Caco-2 (cell line): Measurements from ENCODE around the gene SMARCC1. TPM values are rescaled to one million over a fixed set of nuclear protein-coding genes. Genes with fewer than 3 reads are reported as not detected.

ENCODE experiments used
- BruUV-seq: library from RNA; stranded (reverse); fragments of 400-500 nt; replicated peaks from 2 replicates; lab custom pipeline; 2021; lab: Mats Ljungman, UMichigan
- CTCF ChIA-PET: fragments of 300-600 bp; sonication (Branson Sonifier 250); formaldehyde crosslinking; loops from one replicate; lab custom pipeline; 2022; ENCODE audit warnings: antibody characterized with exemption; lab: Charles Lee
- POLR2A ChIA-PET: fragments of 300-600 bp; sonication (Branson Sonifier 250); formaldehyde crosslinking; loops from one replicate; lab custom pipeline; 2022; ENCODE audit warnings: antibody characterized with exemption; lab: Charles Lee
- DNase-seq, 2 experiments: peaks; one replicate each; pipeline versions ENCODE4 v3.0.0 to v3.0.0-alpha.2; 2020 to 2022
- H3K27me3 ChIP-seq: replicated peaks from 2 replicates; pipeline ENCODE4 v1.6.0; 2011; ENCODE audit warnings: low read length; ENCODE audit not compliant: control insufficient read depth, insufficient read depth
- H3K36me3 ChIP-seq: 2 replicates; pipeline ENCODE4 v1.5.1; 2011; ENCODE audit warnings: low read length; ENCODE audit not compliant: control insufficient read depth, insufficient read depth
- H3K4me1 ChIP-seq: fragments of 250-450 bp; sonication (Bioruptor Pico); 2 replicates; pipeline ENCODE4 v1.5.1; 2020; ENCODE audit warnings: mild to moderate bottlenecking
- H3K4me3 ChIP-seq: 2 replicates; pipeline ENCODE4 v1.5.1; 2011; ENCODE audit warnings: low read depth, mild to moderate bottlenecking, control low read depth, low read length
- H3K9me3 ChIP-seq: fragments of 250-450 bp; sonication (Bioruptor Pico); 2 replicates; pipeline ENCODE4 v1.5.1; 2020; ENCODE audit warnings: mild to moderate bottlenecking, moderate library complexity
- H3K27ac Mint-ChIP-seq: one replicate; pipeline ENCODE4 v1.8.0; 2022; ENCODE audit warnings: mixed read lengths; ENCODE audit not compliant: unreplicated experiment
- H3K27me3 Mint-ChIP-seq: one replicate; pipeline ENCODE4 v1.8.0; 2022; ENCODE audit warnings: mixed read lengths; ENCODE audit not compliant: insufficient read depth, unreplicated experiment
- H3K36me3 Mint-ChIP-seq: one replicate; pipeline ENCODE4 v1.8.0; 2022; ENCODE audit warnings: mild to moderate bottlenecking, mixed read lengths; ENCODE audit not compliant: insufficient read depth, unreplicated experiment
- H3K4me1 Mint-ChIP-seq: one replicate; pipeline ENCODE4 v1.8.0; 2022; ENCODE audit warnings: low read depth, mixed read lengths; ENCODE audit not compliant: unreplicated experiment
- H3K4me3 Mint-ChIP-seq: one replicate; pipeline ENCODE4 v1.8.0; 2022; ENCODE audit warnings: mild to moderate bottlenecking, moderate library complexity, mixed read lengths; ENCODE audit not compliant: unreplicated experiment
- H3K9me3 Mint-ChIP-seq: one replicate; pipeline ENCODE4 v1.8.0; 2022; ENCODE audit warnings: mixed read lengths; ENCODE audit not compliant: unreplicated experiment
- CTCF ChIP-seq, 2 experiments: fragments of 200-600 bp in 1 of 2; IDR thresholded peaks; 1 replicate in 1 of 2; 2 replicates in 1 of 2; pipeline versions ENCODE4 v1.5.1 to v1.8.0; 2011 to 2022; ENCODE audit warnings: antibody characterized with exemption in 1 of 2, control low read depth in 1 of 2, inconsistent platforms in 1 of 2, low read depth in 1 of 2, low read length in 1 of 2, mild to moderate bottlenecking in 1 of 2, moderate library complexity in 1 of 2; ENCODE audit not compliant: insufficient read depth in 1 of 2, severe bottlenecking in 1 of 2, unreplicated experiment in 1 of 2
- intact Hi-C: fragments of 100-400 bp; cut with micrococcal nuclease; formaldehyde crosslinking; loops from one replicate; pipeline ENCODE4 v1.10.0; 2022; ENCODE audit not compliant: unreplicated experiment
- total RNA-seq: library from RNA; stranded (reverse); gene quantifications from 2 replicates; pipeline ENCODE4 v1.2.3, GENCODE V29; 2022

Gene SMARCC1
- total RNA-seq, 1 experiment from 2014 or later: 128 TPM

- BruUV-seq: no TSS peak
These were observed 39.8 kb downstream of the SMARCC1 start for GRCh38 chr3:47741925-47742324.

GRCh38 chr3:47732143-47732542 is 49.5 kb downstream of the SMARCC1 start:
- BruUV-seq: no TSS peak

More at GRCh38 chr3:47741925-47742324, 39.8 kb downstream of the SMARCC1 start:
- Histone ChIP-seq H3K27me3 (no peaks in the 10 kb centered on the region), H3K36me3 (no peaks in the 10 kb centered on the region; the same call in none of the 2 replicates), H3K4me3 (no peak overlapping the region), H3K4me1 (no peaks in the 10 kb centered on the region), H3K9me3 (no peaks in the 10 kb centered on the region)
- intact Hi-C loops: no loop called here
- Mint-ChIP-seq H3K9me3 (no peaks in the 10 kb centered on the region), H3K36me3 (peaks cover 50% of the 10 kb centered on the region), H3K4me3 (no peak overlapping the region), H3K27ac (no peak overlapping the region), H3K4me1 (no peaks in the 10 kb centered on the region), H3K27me3 (no peaks in the 10 kb centered on the region)
- DNase-seq: no peak
- ChIA-PET CTCF (no interaction called here), POLR2A (interaction anchor here (0.7 kb wide), 1 partner anchor 16 kb away, joined by 3 read pairs; no protein-coding TSS in a partner anchor)
- no peak for TF ChIP-seq CTCF (IDR thresholded peaks at IDR 0.05; ENCODE audit: insufficient read depth in 1 of 2, low read depth in 1 of 2, low read length in 1 of 2, severe bottlenecking in 1 of 2, unreplicated experiment in 1 of 2)

GRCh38 chr3:47731061-47731460 is 50.6 kb downstream of the SMARCC1 start:
- intact Hi-C loops: no loop called here
- POLR2A ChIA-PET: no interaction called here

More at GRCh38 chr3:47732143-47732542, 49.5 kb downstream of the SMARCC1 start:
- Mint-ChIP-seq H3K36me3 (peaks cover 80% of the 10 kb centered on the region), H3K27me3 (no peaks in the 10 kb centered on the region), H3K27ac (no peak overlapping the region), H3K4me1 (no peaks in the 10 kb centered on the region), H3K4me3 (no peak overlapping the region), H3K9me3 (no peaks in the 10 kb centered on the region)
- Histone ChIP-seq H3K4me1 (no peaks in the 10 kb centered on the region), H3K9me3 (no peaks in the 10 kb centered on the region), H3K4me3 (no peak overlapping the region), H3K36me3 (peaks cover 3% of the 10 kb centered on the region), H3K27me3 (no peaks in the 10 kb centered on the region)
- intact Hi-C loops: no loop called here
- DNase-seq: no peak
- CTCF ChIA-PET: no interaction called here
- POLR2A ChIA-PET: no interaction called here
- no peak for TF ChIP-seq CTCF (IDR thresholded peaks at IDR 0.05; ENCODE audit: insufficient read depth in 1 of 2, low read depth in 1 of 2, low read length in 1 of 2, severe bottlenecking in 1 of 2, unreplicated experiment in 1 of 2)

More at GRCh38 chr3:47731061-47731460, 50.6 kb downstream of the SMARCC1 start:
- Histone ChIP-seq H3K4me1 (no peaks in the 10 kb centered on the region), H3K27me3 (no peaks in the 10 kb centered on the region), H3K36me3 (peaks cover 3% of the 10 kb centered on the region), H3K4me3 (no peak overlapping the region), H3K9me3 (no peaks in the 10 kb centered on the region)
- H3K27ac Mint-ChIP-seq: no peak overlapping the region
- peaks cover 81% of the 10 kb centered on the region for H3K36me3 Mint-ChIP-seq
- H3K4me3 Mint-ChIP-seq: no peak overlapping the region
- no peaks in the 10 kb centered on the region for H3K27me3 Mint-ChIP-seq
- no peak for DNase-seq
- H3K4me1 Mint-ChIP-seq: no peaks in the 10 kb centered on the region
- no peak for TF ChIP-seq CTCF (IDR thresholded peaks at IDR 0.05; ENCODE audit: insufficient read depth in 1 of 2, low read depth in 1 of 2, low read length in 1 of 2, severe bottlenecking in 1 of 2, unreplicated experiment in 1 of 2)
- no TSS peak for BruUV-seq
- H3K9me3 Mint-ChIP-seq: no peaks in the 10 kb centered on the region
- CTCF ChIA-PET: no interaction called here
